BLaER1 treated with 17β-estradiol and CSF1 and Interleukin-3, amounts not matched to agents 10 nM and 100 nM (cell line): ENCODE measurements around the gene CHRM5.

Experiments used
- H3K27ac ChIP-seq, 11 experiments: shearing (Covaris generic); formaldehyde crosslinking; 2 replicates each; pipeline ENCODE4 v1.8.1; 2022
- H3K27me3 ChIP-seq, 11 experiments: shearing (Covaris generic); formaldehyde crosslinking; 2 replicates each; pipeline ENCODE4 v1.8.1; 2022
- H3K36me3 ChIP-seq, 11 experiments: shearing (Covaris generic); formaldehyde crosslinking; 2 replicates each; pipeline ENCODE4 v1.8.1; 2022
- H3K4me1 ChIP-seq, 10 experiments: shearing (Covaris generic); formaldehyde crosslinking; 2 replicates each; pipeline ENCODE4 v1.8.1; 2022
- H3K4me2 ChIP-seq, 11 experiments: shearing (Covaris generic); formaldehyde crosslinking; 2 replicates each; pipeline ENCODE4 v1.8.1; 2022
- H3K4me3 ChIP-seq, 10 experiments: shearing (Covaris generic); formaldehyde crosslinking; 2 replicates each; pipeline ENCODE4 v1.8.1; 2022
- H3K9ac ChIP-seq, 11 experiments: shearing (Covaris generic); formaldehyde crosslinking; 2 replicates each; pipeline ENCODE4 v1.8.1; 2022
- H3K9me3 ChIP-seq, 11 experiments: shearing (Covaris generic); formaldehyde crosslinking; replicated peaks in 1 of 11; 2 replicates each; pipeline ENCODE4 v1.8.1; 2022
- H4K20me1 ChIP-seq, 11 experiments: shearing (Covaris generic); formaldehyde crosslinking; 2 replicates each; pipeline ENCODE4 v1.8.1; 2022
- Cebpa-rat ChIP-seq, 11 experiments: shearing (Covaris generic); IDR thresholded peaks; 2 replicates each; pipeline ENCODE4 v1.8.1; 2022

The CHRM5 gene

DNA sequence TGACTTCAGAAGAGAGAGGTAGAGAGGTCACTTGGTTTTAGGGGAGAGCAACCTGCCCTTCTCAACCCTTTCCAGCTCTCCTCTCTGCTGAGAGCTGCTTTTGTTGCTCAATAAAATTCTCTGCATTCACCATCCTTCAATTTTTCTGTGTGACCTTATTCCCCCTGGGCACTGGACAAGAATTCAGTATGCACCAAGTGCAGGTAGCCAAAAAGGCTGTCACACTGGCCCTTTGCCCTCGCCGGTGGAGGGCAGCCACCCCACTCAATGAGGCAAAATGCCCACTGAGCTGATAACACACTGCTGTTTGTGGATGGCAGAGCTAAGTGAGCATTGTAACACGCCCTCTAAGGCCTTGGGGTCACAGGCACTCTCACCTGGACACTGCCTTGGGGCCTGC is 146.4 kb downstream of the CHRM5 start:
- H3K4me3 ChIP-seq, result no peak overlapping the region
- no peak overlapping the region for H3K9ac ChIP-seq
- H3K27me3 ChIP-seq, result no peaks in the 10 kb centered on the region
- no peaks in the 10 kb centered on the region for H3K36me3 ChIP-seq
- no peak overlapping the region for H3K27ac ChIP-seq
- TF ChIP-seq Cebpa-rat (IDR thresholded peaks at IDR 0.05), result no peak
- no peak overlapping the region for H3K4me2 ChIP-seq
- H4K20me1 ChIP-seq, result no peaks in the 10 kb centered on the region
- peaks cover 0 to 6% (median 0%) of the 10 kb centered on the region in 11 experiments; a peak in 4 of 22 replicates for H3K9me3 ChIP-seq
- H3K4me1 ChIP-seq, result no peaks in the 10 kb centered on the region

GRCh38 chr15:34116620-34117019 is 148.3 kb downstream of the CHRM5 start:
- Histone ChIP-seq H3K9me3 (peaks cover 0 to 6% (median 0%) of the 10 kb centered on the region in 11 experiments; a peak in 4 of 22 replicates), H3K36me3 (no peaks in the 10 kb centered on the region), H4K20me1 (no peaks in the 10 kb centered on the region), H3K9ac (no peak overlapping the region), H3K4me2 (no peak overlapping the region), H3K4me1 (0 out of 20 replicates have a peak, but pooled peaks cover 0 to 3% (median 0%) of the 10 kb centered on the region in 10 experiments), H3K4me3 (no peak overlapping the region), H3K27me3 (no peaks in the 10 kb centered on the region), H3K27ac (no peak overlapping the region)
- no peak for TF ChIP-seq Cebpa-rat (IDR thresholded peaks at IDR 0.05)
